Measurements from ENCODE around the gene CSGALNACT2. TPM values are rescaled to one million over a fixed set of nuclear protein-coding genes. Genes with fewer than 3 reads are reported as not detected.

Gene CSGALNACT2
- total RNA-seq, 1 donor from 2014 or later = 38.7 TPM

DNA sequence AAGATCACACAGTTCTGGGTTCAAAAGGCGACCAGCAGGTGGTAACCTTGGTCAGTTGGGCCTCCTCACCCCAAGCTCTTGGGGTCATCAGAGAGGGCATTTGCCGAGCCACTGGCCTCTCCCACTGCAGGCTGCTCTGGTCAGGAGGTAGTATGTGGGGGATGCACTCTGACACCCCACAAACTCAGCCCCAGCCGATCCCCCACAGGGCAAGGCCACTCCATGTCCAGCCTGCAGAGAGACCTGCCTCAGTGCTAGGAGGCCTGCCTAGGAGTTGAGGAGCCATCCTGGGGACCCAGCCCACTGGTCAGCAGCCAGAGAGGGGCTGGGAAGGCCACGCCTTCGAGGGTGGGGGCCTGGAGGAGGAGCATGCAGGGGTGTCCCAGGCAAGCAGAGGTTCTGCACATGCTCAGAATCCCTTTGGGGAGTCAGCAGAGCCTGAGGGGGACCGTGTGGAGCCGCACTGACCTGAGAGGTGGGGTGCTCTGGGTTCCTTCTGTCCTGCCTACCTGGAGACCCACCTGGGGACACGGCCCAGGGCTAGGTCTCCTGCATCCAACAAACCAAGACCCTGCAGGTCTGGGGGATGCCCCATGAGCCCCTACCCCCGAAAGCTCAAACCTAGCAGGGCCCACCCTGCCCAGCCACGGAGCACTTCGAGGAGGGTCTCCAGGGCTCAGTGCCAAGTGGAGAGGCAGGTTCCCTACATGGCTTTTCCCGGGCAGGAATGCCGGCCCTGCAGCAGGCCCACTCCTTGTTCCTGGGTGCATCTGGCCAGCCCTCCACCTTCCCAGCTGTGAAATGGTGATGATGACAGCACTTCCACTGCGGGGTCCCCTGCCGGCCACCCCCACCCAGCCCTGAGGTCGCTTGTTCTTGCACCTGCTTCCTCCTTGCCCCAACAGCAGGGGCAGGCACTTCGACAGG lies 70.2 kb downstream of the CSGALNACT2 start:
- Mint-ChIP-seq H3K36me3 (ENCODE audit: low read depth) (no peaks in the 10 kb centered on the region), H3K27ac (ENCODE audit: unreplicated experiment) (no peak overlapping the region), H3K9me3 (ENCODE audit: low read depth) (no peaks in the 10 kb centered on the region), H3K4me1 (ENCODE audit: low read depth) (no peaks in the 10 kb centered on the region), H3K27me3 (ENCODE audit: low read depth) (no peaks in the 10 kb centered on the region), H3K4me3 (ENCODE audit: unreplicated experiment) (no peak overlapping the region)
- TF ChIP-seq, protein P1, sequence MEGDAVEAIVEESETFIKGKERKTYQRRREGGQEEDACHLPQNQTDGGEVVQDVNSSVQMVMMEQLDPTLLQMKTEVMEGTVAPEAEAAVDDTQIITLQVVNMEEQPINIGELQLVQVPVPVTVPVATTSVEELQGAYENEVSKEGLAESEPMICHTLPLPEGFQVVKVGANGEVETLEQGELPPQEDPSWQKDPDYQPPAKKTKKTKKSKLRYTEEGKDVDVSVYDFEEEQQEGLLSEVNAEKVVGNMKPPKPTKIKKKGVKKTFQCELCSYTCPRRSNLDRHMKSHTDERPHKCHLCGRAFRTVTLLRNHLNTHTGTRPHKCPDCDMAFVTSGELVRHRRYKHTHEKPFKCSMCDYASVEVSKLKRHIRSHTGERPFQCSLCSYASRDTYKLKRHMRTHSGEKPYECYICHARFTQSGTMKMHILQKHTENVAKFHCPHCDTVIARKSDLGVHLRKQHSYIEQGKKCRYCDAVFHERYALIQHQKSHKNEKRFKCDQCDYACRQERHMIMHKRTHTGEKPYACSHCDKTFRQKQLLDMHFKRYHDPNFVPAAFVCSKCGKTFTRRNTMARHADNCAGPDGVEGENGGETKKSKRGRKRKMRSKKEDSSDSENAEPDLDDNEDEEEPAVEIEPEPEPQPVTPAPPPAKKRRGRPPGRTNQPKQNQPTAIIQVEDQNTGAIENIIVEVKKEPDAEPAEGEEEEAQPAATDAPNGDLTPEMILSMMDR (IDR thresholded peaks at IDR 0.05) = no peak
- DNase-seq (ENCODE audit: low spot score) = peak; percentile 71

DNA sequence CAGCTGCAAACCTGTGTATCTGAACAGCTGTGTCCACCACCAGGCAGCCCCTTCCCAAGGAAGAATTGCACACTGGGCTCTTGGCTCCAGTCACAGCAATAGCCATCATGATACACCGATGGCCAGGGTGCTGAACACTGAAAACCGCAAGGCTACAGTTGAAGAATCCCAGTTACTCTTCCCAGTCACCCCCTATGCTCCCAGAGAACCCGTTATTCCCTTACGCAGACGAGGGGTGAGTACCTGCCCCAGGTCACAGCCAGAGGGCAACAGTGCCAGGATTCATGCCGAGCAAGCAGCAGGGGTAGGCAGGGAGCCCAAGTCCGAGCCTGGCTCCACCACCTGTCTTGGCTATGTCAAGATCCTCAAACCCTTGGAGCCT lies 70.8 kb downstream of the CSGALNACT2 start:
- H3K36me3 Mint-ChIP-seq (ENCODE audit: low read depth) = no peaks in the 10 kb centered on the region
- peak; percentile 59 for DNase-seq (ENCODE audit: low spot score)
- no peaks in the 10 kb centered on the region for H3K9me3 Mint-ChIP-seq (ENCODE audit: low read depth)
- H3K4me3 Mint-ChIP-seq (ENCODE audit: unreplicated experiment) = no peak overlapping the region
- H3K4me1 Mint-ChIP-seq (ENCODE audit: low read depth) = no peaks in the 10 kb centered on the region
- no peak overlapping the region for H3K27ac Mint-ChIP-seq (ENCODE audit: unreplicated experiment)
- TF ChIP-seq, protein P1 (IDR thresholded peaks at IDR 0.05) = no peak
- no peaks in the 10 kb centered on the region for H3K27me3 Mint-ChIP-seq (ENCODE audit: low read depth)

DNA sequence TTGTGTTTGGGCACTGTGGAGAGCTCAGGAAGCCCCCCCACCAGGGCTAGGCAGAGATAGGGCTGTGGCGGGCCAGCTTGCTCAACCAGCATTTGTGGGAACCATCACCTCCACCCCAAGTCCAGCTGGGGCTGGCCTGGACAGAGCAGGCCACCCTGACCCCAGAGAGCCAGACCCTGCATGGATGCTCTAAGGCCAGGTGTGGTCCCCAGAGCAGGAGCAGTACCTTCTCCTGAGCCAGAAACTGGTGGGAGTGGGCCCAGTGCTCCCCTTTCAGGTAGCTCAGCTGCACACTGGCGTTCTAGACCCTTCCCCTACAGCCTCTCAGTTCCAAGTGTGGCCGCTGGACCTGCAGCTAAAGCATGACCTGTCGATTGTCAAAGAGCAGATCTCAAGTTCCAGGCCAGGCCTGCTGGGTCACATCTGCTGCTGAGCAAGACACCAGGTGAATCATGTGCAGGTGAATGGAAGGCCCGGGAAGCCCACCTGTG lies 71.5 kb downstream of the CSGALNACT2 start:
- Mint-ChIP-seq H3K27ac (ENCODE audit: unreplicated experiment) (no peak overlapping the region), H3K4me3 (ENCODE audit: unreplicated experiment) (no peak overlapping the region), H3K9me3 (ENCODE audit: low read depth) (no peaks in the 10 kb centered on the region), H3K36me3 (ENCODE audit: low read depth) (no peaks in the 10 kb centered on the region), H3K27me3 (ENCODE audit: low read depth) (no peaks in the 10 kb centered on the region), H3K4me1 (ENCODE audit: low read depth) (peaks cover 2% of the 10 kb centered on the region)
- DNase-seq (ENCODE audit: low spot score) = peak; percentile 85
- TF ChIP-seq, protein P1 (IDR thresholded peaks at IDR 0.05) = no peak

DNA sequence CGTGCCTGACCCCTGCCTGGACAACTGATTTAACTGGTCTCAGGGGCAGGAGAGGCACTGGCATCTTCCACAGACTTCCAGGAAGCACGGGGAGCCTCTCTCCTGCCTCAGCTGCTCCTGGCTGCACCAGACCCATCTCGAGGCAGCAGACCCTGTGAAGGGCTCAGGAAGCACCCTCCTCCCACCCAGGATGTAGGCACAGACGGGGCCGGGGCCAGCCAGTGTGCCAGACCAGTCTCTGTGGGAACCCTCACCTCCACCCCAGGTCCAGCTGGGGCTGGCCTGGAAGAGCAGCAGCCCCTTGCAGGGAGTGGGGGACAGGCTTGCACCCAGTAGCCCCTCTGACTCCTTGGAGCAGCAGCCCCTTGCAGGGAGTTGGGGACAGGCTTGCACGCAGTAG lies 72.3 kb downstream of the CSGALNACT2 start:
- Mint-ChIP-seq H3K9me3 (ENCODE audit: low read depth) (no peaks in the 10 kb centered on the region), H3K27me3 (ENCODE audit: low read depth) (no peaks in the 10 kb centered on the region), H3K27ac (ENCODE audit: unreplicated experiment) (no peak overlapping the region), H3K4me3 (ENCODE audit: unreplicated experiment) (no peak overlapping the region), H3K4me1 (ENCODE audit: low read depth) (peaks cover 5% of the 10 kb centered on the region), H3K36me3 (ENCODE audit: low read depth) (no peaks in the 10 kb centered on the region)
- peak; percentile 67 for DNase-seq (ENCODE audit: low spot score)
- TF ChIP-seq, protein P1 (IDR thresholded peaks at IDR 0.05) = no peak

DNA sequence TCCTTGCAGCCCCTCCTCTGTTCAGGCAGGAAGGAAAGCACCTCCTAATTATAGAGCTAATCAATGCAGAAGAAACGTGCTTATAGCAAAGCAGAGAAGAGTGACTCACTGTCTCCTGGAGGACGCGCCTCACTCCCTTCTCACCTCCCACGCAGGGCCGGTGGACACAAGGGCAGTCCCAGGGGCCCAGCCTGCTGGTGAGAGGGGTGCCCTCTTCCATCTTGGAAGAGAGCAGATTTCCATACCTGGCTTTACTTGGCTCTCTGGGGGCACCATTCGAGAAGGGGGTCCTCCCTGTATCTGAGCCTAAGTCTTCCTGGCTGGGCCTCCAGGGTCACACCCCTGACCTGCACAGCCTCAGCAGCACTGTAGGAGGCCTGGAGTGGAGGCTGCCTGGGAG lies 72.8 kb downstream of the CSGALNACT2 start:
- no peaks in the 10 kb centered on the region for H3K9me3 Mint-ChIP-seq (ENCODE audit: low read depth)
- H3K4me1 Mint-ChIP-seq (ENCODE audit: low read depth) = peaks cover 5% of the 10 kb centered on the region
- DNase-seq (ENCODE audit: low spot score) = no peak

More for the DNA sequence above, 72.8 kb downstream of the CSGALNACT2 start:
- H3K27ac Mint-ChIP-seq (ENCODE audit: unreplicated experiment) = no peak overlapping the region
- TF ChIP-seq, protein P1 (IDR thresholded peaks at IDR 0.05) = no peak
- H3K36me3 Mint-ChIP-seq (ENCODE audit: low read depth) = no peaks in the 10 kb centered on the region
- H3K27me3 Mint-ChIP-seq (ENCODE audit: low read depth) = no peaks in the 10 kb centered on the region
- H3K4me3 Mint-ChIP-seq (ENCODE audit: unreplicated experiment) = no peak overlapping the region
